Thoracic aorta (tissue), 2 donors: ENCODE data around the gene ALDH3B1. TPM values are rescaled to one million over a fixed set of nuclear protein-coding genes. Genes with fewer than 3 reads are reported as not detected.

Experiments used
- ATAC-seq: fragments of 150-250 bp; one replicate; pipeline ENCODE4 v1.8.0; 2017; ENCODE audit warnings: low read depth; ENCODE audit not compliant: insufficient number of reproducible peaks, low FRiP score
- DNase-seq: peaks from one replicate; pipeline ENCODE4 v3.0.0-alpha.2; 2020; ENCODE audit warnings: low spot score
- H3K27ac ChIP-seq, 2 donors: fragments of 200-600 bp; sonication (generic); 1 replicate in 1 of 2; 2 replicates in 1 of 2; pipeline ENCODE4 v1.5.1; 2016; ENCODE audit warnings: mild to moderate bottlenecking in 2 of 2, moderate library complexity in 2 of 2
- H3K27me3 ChIP-seq: fragments of 200-600 bp; sonication (generic); replicated peaks from 2 replicates; pipeline ENCODE4 v1.6.0; 2016; ENCODE audit warnings: mild to moderate bottlenecking; ENCODE audit not compliant: insufficient read depth
- H3K36me3 ChIP-seq: fragments of 200-600 bp; sonication (generic); one replicate; pipeline ENCODE4 v1.5.1; 2016
- H3K4me1 ChIP-seq, 2 donors: fragments of 200-600 bp; sonication (generic); 1 replicate in 1 of 2; 2 replicates in 1 of 2; pipeline versions ENCODE4 v1.5.1 to v1.6.0; 2016; ENCODE audit warnings: low read depth in 2 of 2, mild to moderate bottlenecking in 1 of 2; ENCODE audit not compliant: control insufficient read depth in 1 of 2
- H3K4me3 ChIP-seq: fragments of 200-600 bp; sonication (generic); 2 replicates; pipeline ENCODE4 v1.5.1; 2016; ENCODE audit warnings: mild to moderate bottlenecking
- H3K9me3 ChIP-seq: fragments of 200-600 bp; sonication (generic); 2 replicates; pipeline ENCODE4 v1.5.1; 2016
- CTCF ChIP-seq: fragments of 200-600 bp; sonication (generic); IDR thresholded peaks from one replicate; pipeline ENCODE4 v1.5.1; 2019; ENCODE audit warnings: antibody characterized with exemption
- total RNA-seq, 2 donors: library from RNA; depleted of rRNA; stranded (reverse); fragments of >200 nt; gene quantifications; one replicate each; pipeline versions ENCODE4 v1.1.0 to v1.2.3, GENCODE V29; 2016

ALDH3B1 gene
- total RNA-seq, 2 donors from 2014 or later, result 17.6 to 24.2 TPM

DNA sequence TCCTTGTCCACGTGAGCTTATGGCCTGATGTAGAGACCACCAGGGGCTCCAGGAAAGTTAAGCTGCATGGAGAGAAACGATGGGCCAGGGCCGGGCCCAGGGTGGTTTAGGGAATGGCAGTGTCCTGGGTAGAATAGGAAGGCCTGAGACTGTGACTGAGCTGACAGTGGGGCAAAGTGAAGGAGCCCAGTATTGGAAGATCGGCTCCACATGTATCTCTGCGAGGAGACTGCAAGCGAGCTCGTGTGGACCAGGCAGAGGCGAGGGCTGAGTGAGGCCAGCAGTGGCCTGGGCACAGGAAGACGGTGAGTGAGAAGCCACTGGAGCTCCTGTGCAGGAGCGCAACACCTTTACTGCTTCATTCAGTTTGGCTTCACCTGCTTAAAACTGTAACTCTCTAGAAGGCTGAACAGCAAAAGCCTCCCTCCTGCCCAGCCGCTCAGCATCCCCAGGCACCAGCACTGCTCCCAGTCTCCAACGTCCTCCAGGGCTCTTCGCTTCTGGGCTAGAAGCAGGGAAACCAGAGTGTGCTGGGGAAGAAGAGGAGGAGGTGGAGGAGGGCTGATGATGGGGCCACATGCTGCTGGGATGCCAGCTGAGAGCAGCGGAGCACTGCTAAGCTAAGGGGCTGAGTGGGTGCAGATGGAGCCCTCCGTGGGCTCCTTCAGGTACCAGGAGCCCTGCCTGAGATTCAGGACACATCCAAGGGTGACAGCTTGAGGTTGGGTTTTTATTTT lies 42.2 kb downstream of the ALDH3B1 start:
- peaks cover 37% of the 10 kb centered on the region for H3K36me3 ChIP-seq
- no peak for DNase-seq

DNA sequence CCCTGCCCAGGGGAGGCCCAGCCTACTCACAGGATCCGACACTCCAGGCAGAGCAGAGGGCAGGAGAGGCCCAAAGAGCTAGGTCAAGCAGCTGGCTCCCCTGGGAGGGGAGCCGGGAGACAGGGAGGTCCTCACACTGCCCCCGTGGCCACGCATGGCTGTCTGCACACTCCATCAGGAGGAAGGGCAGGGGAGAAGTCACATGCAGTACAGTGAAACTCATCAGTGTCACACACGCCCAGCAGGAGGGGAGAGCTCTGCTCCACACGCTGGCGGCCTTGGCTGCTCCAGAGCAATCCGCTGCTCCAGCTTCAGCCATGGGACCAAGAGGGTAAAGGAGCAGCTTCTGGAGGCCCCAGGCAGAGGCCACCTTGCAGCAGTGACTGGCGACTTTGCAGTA lies 43.0 kb downstream of the ALDH3B1 start:
- no peak overlapping the region for H3K4me3 ChIP-seq
- H3K9me3 ChIP-seq, result no peaks in the 10 kb centered on the region
- H3K27ac ChIP-seq, result no peak overlapping the region
- DNase-seq, result no peak
- H3K4me1 ChIP-seq, result no peaks in the 10 kb centered on the region
- TF ChIP-seq CTCF, result no peak
- no peaks in the 10 kb centered on the region for H3K27me3 ChIP-seq
- no peak for ATAC-seq
- H3K36me3 ChIP-seq, result peaks cover 37% of the 10 kb centered on the region

More for the DNA sequence above, 42.2 kb downstream of the ALDH3B1 start:
- H3K4me1 ChIP-seq, result no peaks in the 10 kb centered on the region
- no peak overlapping the region for H3K27ac ChIP-seq
- no peak overlapping the region for H3K4me3 ChIP-seq
- ATAC-seq, result no peak
- no peaks in the 10 kb centered on the region for H3K9me3 ChIP-seq
- H3K27me3 ChIP-seq, result no peaks in the 10 kb centered on the region
- TF ChIP-seq CTCF, result no peak

DNA sequence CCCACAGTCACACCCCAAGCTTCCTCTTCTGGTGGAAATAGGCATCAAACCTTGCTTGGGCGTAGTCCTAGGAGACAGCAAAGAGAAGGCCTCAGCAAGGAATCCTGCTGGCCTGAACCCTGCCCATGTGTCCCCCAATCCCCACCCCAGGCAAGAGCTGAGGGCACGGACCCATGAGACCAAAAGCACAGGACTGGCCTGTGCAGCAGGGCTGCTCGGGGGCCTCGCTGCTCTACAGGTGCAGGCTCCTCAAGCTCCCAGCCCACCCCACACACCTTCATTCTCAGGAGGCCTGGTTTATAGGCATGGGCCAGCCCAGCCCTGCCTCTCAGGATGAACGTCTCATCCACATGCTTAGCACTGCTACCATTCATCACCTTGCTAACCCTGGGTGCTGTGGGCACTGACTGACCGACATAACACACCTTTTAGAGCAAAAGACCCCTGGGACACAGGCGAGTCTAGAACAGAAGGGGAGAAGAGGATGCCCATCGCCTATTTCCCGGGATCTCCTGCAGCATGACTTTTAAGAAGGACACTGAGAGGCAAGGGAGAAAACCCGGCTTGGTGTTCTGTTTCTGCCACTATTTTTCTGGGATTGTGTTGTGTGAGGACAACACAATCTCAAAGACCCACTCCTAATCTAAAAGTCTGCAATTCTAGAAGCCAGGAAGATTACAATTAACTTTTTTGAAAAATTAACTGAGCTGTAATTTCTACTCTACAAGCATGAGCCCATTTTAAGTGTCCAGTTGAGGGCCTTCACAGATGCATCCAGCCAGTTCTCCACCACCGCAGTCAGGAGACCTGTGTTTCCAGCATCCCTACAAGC lies 44.1 kb downstream of the ALDH3B1 start:
- Histone ChIP-seq H3K27ac (no peak overlapping the region), H3K9me3 (no peaks in the 10 kb centered on the region), H3K27me3 (no peaks in the 10 kb centered on the region), H3K36me3 (peaks cover 29% of the 10 kb centered on the region), H3K4me1 (no peaks in the 10 kb centered on the region), H3K4me3 (no peak overlapping the region)
- ATAC-seq (no peak), DNase-seq (no peak)
- TF ChIP-seq CTCF, result no peak

GRCh38 chr11:68056317-68057285 lies 46.5 kb downstream of the ALDH3B1 start:
- H3K27me3 ChIP-seq, result no peaks in the 10 kb centered on the region
- peaks cover 7% of the 10 kb centered on the region for H3K36me3 ChIP-seq
- no peaks in the 10 kb centered on the region for H3K4me1 ChIP-seq
- H3K9me3 ChIP-seq, result no peaks in the 10 kb centered on the region
- H3K4me3 ChIP-seq, result no peak overlapping the region
- no peak for TF ChIP-seq CTCF
- ATAC-seq (no peak), DNase-seq (no peak)
- H3K27ac ChIP-seq, result no peak overlapping the region
